ENCODE results near the gene RGS3. TPM values are rescaled to one million over a fixed set of nuclear protein-coding genes. Genes with fewer than 3 reads are reported as not detected.
"Not testable (repeated sequence)": the region's sequence is repeated elsewhere in the genome, so short reads cannot be mapped to it uniquely, and the experiment has no call there.

Gene RGS3
- total and polyA plus RNA-seq, 10 of the 15 experiments (the other 5 are each of a cell fraction or from before 2014, with no cell fraction given) = 2.9 to 138 (median 28.8) TPM

GRCh38 chr9:113638897-113639296 is 175.4 kb downstream of the RGS3 start (continued):
- TF ChIP-seq PAX8 (IDR thresholded peaks at IDR 0.05) (no peak), CHD2 (IDR thresholded peaks at IDR 0.05; ENCODE audit: borderline replicate concordance, low read depth, low read length) (no peak), E2F8 (IDR thresholded peaks at IDR 0.05; ENCODE audit: low read depth, partially characterized antibody) (no peak), YBX1 (IDR thresholded peaks at IDR 0.05) (no peak), TCF7 (IDR thresholded peaks at IDR 0.05; ENCODE audit: borderline replicate concordance) (no peak)

- H3K4me1 ChIP-seq (ENCODE audit: control insufficient read depth, insufficient read depth, low read length); POLR2A ChIA-PET; DNase-seq (ENCODE audit: low read depth, low spot score); in situ Hi-C loops (cut with MboI); H3K9ac ChIP-seq (ENCODE audit: control insufficient read depth, insufficient read depth, low read length); H3K4me2 ChIP-seq (ENCODE audit: control insufficient read depth, insufficient read depth); H3K27ac ChIP-seq (ENCODE audit: control insufficient read depth, insufficient read depth); FAIRE-seq; BruUV-seq (replicated peaks); ATAC-seq; H2AFZ ChIP-seq (ENCODE audit: control insufficient read depth, low read depth, low read length); H3K36me3 ChIP-seq (ENCODE audit: control insufficient read depth in 2 of 2, insufficient read depth in 2 of 2, low read length in 1 of 2); H4K20me1 ChIP-seq (ENCODE audit: control insufficient read depth, insufficient read depth); H3K4me3 ChIP-seq; H3K27me3 ChIP-seq (replicated peaks in 1 of 2; ENCODE audit: control insufficient read depth in 2 of 2, insufficient read depth in 2 of 2, low read length in 1 of 2); intact Hi-C loops (cut with micrococcal nuclease; ENCODE audit: unreplicated experiment); H3K79me2 ChIP-seq (ENCODE audit: control insufficient read depth, insufficient read depth, low read length); H3K9me3 ChIP-seq (replicated peaks; ENCODE audit: control insufficient read depth, insufficient read depth, low read length): not testable (repeated sequence)
- ChIA-PET CTCF (interaction anchor here (0.9 to 2.0 kb wide), 2 partner anchors 15 to 18 kb away, joined by 3 to 7 read pairs; no protein-coding TSS in a partner anchor), RAD21 (ENCODE audit: unreplicated experiment) (interaction anchor here (1.0 kb wide), 1 partner anchor 15 kb away, joined by 4 read pairs; no protein-coding TSS in a partner anchor), SMC1A (ENCODE audit: uncharacterized antibody, unreplicated experiment) (interaction anchor here (0.8 kb wide), 1 partner anchor 16 kb away, joined by 4 read pairs; no protein-coding TSS in a partner anchor)
- 26% methylated on average over 15 of the region's 15 CpGs for WGBS (ENCODE audit: insufficient coverage, insufficient replicate concordance, low lambda C conversion rate, missing lambda C conversion rate)
Observed at GRCh38 chr9:113639411-113639970, 176.0 kb downstream of the RGS3 start.

All from GM12878 (cell line).